Measurements from ENCODE around the gene ANKRD35. TPM values are rescaled to one million over a fixed set of nuclear protein-coding genes. Genes with fewer than 3 reads are reported as not detected.
"Not testable (repeated sequence)": the region's sequence is repeated elsewhere in the genome, so short reads cannot be mapped to it uniquely, and the experiment has no call there.

ANKRD35 gene
- total and polyA plus RNA-seq, 10 of the 15 experiments (the other 5 are each of a cell fraction or from before 2014, with no cell fraction given): 0.01 to 0.08 TPM; not detected in 8

DNA sequence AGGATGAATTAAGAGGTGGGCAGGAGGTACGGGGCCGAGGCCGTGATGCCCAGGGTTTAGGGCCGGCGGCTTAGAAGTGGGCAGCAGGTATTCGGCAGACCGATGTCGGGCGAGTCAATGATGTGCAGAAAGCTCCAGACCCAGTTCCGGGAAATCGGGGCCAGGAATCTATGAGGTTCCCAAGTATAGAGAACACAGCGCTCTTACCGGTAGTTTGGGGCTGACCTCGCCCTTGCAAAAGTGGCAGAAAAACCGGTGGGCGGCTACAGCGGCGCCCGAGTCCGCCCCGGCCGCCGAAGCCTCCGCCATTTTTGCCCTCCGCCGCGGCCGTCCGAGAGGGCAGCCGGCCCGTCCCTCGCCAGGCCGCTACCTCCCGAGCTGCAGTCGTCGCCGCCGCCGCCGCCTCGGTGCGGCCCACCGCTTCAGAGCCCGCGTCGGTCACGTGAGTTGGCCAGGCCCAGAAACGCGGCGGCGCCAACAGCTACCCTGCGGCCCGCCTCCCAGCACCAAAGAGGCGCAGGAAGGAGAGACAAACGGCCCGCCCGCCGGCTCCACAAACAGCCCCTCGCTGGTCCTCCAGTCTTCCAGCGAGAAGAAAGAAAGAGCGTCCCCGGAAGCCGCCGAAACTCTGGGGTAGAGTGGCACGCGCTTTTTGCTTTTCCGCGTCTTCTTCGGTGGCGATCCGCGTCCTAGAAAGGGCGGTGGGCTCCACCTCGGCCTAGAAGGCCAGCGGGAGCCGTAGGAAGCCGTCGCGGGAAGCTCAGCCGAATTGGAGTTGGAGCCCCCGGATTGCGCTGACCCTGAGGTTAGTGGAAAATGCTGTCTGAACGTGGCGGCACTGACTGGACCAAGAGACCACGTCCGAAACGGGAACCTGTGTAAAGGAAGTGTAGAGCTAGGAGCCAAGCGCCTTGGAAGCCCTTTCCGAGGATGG is 61.8 kb downstream of the ANKRD35 start, which contains the start of the genes POLR3C and RNF115 (continued):
- TF ChIP-seq, protein P1, sequence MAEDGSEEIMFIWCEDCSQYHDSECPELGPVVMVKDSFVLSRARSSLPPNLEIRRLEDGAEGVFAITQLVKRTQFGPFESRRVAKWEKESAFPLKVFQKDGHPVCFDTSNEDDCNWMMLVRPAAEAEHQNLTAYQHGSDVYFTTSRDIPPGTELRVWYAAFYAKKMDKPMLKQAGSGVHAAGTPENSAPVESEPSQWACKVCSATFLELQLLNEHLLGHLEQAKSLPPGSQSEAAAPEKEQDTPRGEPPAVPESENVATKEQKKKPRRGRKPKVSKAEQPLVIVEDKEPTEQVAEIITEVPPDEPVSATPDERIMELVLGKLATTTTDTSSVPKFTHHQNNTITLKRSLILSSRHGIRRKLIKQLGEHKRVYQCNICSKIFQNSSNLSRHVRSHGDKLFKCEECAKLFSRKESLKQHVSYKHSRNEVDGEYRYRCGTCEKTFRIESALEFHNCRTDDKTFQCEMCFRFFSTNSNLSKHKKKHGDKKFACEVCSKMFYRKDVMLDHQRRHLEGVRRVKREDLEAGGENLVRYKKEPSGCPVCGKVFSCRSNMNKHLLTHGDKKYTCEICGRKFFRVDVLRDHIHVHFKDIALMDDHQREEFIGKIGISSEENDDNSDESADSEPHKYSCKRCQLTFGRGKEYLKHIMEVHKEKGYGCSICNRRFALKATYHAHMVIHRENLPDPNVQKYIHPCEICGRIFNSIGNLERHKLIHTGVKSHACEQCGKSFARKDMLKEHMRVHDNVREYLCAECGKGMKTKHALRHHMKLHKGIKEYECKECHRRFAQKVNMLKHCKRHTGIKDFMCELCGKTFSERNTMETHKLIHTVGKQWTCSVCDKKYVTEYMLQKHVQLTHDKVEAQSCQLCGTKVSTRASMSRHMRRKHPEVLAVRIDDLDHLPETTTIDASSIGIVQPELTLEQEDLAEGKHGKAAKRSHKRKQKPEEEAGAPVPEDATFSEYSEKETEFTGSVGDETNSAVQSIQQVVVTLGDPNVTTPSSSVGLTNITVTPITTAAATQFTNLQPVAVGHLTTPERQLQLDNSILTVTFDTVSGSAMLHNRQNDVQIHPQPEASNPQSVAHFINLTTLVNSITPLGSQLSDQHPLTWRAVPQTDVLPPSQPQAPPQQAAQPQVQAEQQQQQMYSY (CRISPR knock-in tag; IDR thresholded peaks at IDR 0.05): 0 out of 2 replicates have a peak, but pooled peaks have one; percentile 66
- TF ChIP-seq, protein P2, sequence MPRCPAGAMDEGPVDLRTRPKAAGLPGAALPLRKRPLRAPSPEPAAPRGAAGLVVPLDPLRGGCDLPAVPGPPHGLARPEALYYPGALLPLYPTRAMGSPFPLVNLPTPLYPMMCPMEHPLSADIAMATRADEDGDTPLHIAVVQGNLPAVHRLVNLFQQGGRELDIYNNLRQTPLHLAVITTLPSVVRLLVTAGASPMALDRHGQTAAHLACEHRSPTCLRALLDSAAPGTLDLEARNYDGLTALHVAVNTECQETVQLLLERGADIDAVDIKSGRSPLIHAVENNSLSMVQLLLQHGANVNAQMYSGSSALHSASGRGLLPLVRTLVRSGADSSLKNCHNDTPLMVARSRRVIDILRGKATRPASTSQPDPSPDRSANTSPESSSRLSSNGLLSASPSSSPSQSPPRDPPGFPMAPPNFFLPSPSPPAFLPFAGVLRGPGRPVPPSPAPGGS (IDR thresholded peaks at IDR 0.05; ENCODE audit: borderline replicate concordance, insufficient read depth, low read depth, low read length, poor library complexity, severe bottlenecking): no peak
- TF ChIP-seq BACH1 (IDR thresholded peaks at IDR 0.05; ENCODE audit: borderline replicate concordance): peak; percentile 82
- TF ChIP-seq, protein P3, sequence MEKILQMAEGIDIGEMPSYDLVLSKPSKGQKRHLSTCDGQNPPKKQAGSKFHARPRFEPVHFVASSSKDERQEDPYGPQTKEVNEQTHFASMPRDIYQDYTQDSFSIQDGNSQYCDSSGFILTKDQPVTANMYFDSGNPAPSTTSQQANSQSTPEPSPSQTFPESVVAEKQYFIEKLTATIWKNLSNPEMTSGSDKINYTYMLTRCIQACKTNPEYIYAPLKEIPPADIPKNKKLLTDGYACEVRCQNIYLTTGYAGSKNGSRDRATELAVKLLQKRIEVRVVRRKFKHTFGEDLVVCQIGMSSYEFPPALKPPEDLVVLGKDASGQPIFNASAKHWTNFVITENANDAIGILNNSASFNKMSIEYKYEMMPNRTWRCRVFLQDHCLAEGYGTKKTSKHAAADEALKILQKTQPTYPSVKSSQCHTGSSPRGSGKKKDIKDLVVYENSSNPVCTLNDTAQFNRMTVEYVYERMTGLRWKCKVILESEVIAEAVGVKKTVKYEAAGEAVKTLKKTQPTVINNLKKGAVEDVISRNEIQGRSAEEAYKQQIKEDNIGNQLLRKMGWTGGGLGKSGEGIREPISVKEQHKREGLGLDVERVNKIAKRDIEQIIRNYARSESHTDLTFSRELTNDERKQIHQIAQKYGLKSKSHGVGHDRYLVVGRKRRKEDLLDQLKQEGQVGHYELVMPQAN (conservative IDR thresholded peaks at IDR 0.05): peak; percentile 80
- TF ChIP-seq DPF2 (IDR thresholded peaks at IDR 0.05): peak; percentile 80
- no peak for TF ChIP-seq ZNF274 (IDR thresholded peaks at IDR 0.05; ENCODE audit: insufficient read depth, insufficient read length)
- no peak for TF ChIP-seq MYB (IDR thresholded peaks at IDR 0.05; ENCODE audit: borderline replicate concordance, low read depth, low read length)
- TF ChIP-seq, protein P4, sequence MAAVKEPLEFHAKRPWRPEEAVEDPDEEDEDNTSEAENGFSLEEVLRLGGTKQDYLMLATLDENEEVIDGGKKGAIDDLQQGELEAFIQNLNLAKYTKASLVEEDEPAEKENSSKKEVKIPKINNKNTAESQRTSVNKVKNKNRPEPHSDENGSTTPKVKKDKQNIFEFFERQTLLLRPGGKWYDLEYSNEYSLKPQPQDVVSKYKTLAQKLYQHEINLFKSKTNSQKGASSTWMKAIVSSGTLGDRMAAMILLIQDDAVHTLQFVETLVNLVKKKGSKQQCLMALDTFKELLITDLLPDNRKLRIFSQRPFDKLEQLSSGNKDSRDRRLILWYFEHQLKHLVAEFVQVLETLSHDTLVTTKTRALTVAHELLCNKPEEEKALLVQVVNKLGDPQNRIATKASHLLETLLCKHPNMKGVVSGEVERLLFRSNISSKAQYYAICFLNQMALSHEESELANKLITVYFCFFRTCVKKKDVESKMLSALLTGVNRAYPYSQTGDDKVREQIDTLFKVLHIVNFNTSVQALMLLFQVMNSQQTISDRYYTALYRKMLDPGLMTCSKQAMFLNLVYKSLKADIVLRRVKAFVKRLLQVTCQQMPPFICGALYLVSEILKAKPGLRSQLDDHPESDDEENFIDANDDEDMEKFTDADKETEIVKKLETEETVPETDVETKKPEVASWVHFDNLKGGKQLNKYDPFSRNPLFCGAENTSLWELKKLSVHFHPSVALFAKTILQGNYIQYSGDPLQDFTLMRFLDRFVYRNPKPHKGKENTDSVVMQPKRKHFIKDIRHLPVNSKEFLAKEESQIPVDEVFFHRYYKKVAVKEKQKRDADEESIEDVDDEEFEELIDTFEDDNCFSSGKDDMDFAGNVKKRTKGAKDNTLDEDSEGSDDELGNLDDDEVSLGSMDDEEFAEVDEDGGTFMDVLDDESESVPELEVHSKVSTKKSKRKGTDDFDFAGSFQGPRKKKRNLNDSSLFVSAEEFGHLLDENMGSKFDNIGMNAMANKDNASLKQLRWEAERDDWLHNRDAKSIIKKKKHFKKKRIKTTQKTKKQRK (IDR thresholded peaks at IDR 0.05; ENCODE audit: low read depth, low read length): no peak

DNA sequence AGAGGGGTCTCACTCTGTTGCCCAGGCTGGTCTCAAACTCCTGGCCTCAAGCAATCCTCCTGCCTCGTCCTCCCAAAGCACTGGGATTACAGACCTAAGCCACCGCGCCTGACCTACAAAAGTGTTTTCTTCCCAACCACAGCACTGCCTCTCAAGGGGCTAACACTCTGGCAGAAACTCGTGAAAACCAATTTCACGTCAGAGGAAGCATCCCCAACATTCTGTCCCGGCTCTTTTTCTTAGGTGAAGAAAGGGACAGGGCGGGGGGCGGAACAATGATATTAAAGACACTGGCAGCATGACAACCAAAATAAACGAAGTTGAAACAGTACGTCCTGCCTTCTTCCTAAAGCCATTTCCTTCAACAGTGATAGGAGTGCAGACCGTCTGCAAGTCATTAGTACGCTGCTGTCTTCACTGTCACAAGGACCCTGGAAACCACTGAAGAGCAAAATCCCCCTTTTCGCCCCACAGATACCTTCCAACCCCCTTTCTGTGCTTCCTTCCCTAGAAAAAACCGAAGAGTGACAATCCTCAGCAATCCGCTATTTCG is 62.8 kb downstream of the ANKRD35 start:
- BruUV-seq (replicated peaks); H3K27ac ChIP-seq (ENCODE audit: control insufficient read depth, insufficient read depth); DNase-seq (ENCODE audit: low read depth, low spot score); SMC1A ChIA-PET (ENCODE audit: uncharacterized antibody, unreplicated experiment); H3K4me1 ChIP-seq (ENCODE audit: control insufficient read depth, insufficient read depth, low read length); H3K36me3 ChIP-seq (ENCODE audit: control insufficient read depth in 2 of 2, insufficient read depth in 2 of 2, low read length in 1 of 2); intact Hi-C loops (cut with micrococcal nuclease; ENCODE audit: unreplicated experiment); FAIRE-seq; in situ Hi-C loops (cut with MboI); H3K9me3 ChIP-seq (replicated peaks; ENCODE audit: control insufficient read depth, insufficient read depth, low read length); CTCF ChIA-PET; H3K4me3 ChIP-seq; H3K9ac ChIP-seq (ENCODE audit: control insufficient read depth, insufficient read depth, low read length); H4K20me1 ChIP-seq (ENCODE audit: control insufficient read depth, insufficient read depth); RAD21 ChIA-PET (ENCODE audit: unreplicated experiment); H2AFZ ChIP-seq (ENCODE audit: control insufficient read depth, low read depth, low read length); H3K27me3 ChIP-seq (replicated peaks in 1 of 2; ENCODE audit: control insufficient read depth in 2 of 2, insufficient read depth in 2 of 2, low read length in 1 of 2): not testable (repeated sequence)
- WGBS (ENCODE audit: insufficient coverage, insufficient replicate concordance, low lambda C conversion rate, missing lambda C conversion rate): no CpG with 5 or more reads among the region's 16 CpGs
- peak; percentile 19 for ATAC-seq
- 0 out of 2 replicates have a peak overlapping the region, but pooled peaks have one; percentile 17 for H3K4me2 ChIP-seq (ENCODE audit: control insufficient read depth, insufficient read depth)
- POLR2A ChIA-PET: interaction anchor here (3.9 kb wide), 1 partner anchor 36 kb away, joined by 20 read pairs; the partner anchor contains the start of gene PIAS3
- H3K79me2 ChIP-seq (ENCODE audit: control insufficient read depth, insufficient read depth, low read length): peaks cover 35% of the 10 kb centered on the region

Measured in GM12878 (cell line).